ENCODE measurements around the gene ANKRD13C. TPM values are rescaled to one million over a fixed set of nuclear protein-coding genes. Genes with fewer than 3 reads are reported as not detected.

ANKRD13C gene
- polyA plus RNA-seq, 1 of the 3 experiments (the other 2 are of a cell fraction), result 5.2 TPM

- CTCF ChIA-PET, result no interaction called here
- H3K36me3 ChIP-seq (replicated peaks in 1 of 2; ENCODE audit: control insufficient read depth in 1 of 2, insufficient read depth in 2 of 2, low read length in 1 of 2), result peaks cover 16 to 47% of the 10 kb centered on the region in 2 experiments
- no peak for DNase-seq
Measured at GRCh38 chr1:70277875-70278274, 76.6 kb downstream of the ANKRD13C start.

DNA sequence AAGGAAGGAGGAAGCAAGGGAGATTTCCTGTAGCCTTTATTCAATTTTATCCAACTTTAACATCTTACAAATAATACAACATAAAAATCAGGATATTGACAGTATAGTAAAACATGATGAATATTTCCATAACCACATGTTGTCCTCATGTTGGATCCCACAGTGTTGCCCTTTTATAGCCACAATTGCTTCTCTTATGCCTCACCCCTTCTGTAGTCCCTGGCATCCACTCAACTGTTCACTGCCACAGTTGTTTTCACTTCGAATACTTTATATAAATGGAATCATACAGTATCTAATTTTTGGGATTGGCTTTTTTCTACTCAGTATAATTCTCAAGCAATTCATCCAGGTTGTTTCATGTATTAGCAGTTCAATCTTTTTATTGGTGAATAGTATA is 88.6 kb downstream of the ANKRD13C start:
- no peaks in the 10 kb centered on the region for H3K9me2 ChIP-seq
- no peaks in the 10 kb centered on the region for H3K4me1 ChIP-seq (ENCODE audit: control insufficient read depth in 1 of 2, insufficient read depth in 2 of 2, low read depth in 1 of 2, low read length in 1 of 2)
- no peaks in the 10 kb centered on the region; the same call in 1 of the 2 replicates for H3K9me3 ChIP-seq
- no peaks in the 10 kb centered on the region for H4K20me1 ChIP-seq (ENCODE audit: insufficient read depth)
- H3K79me2 ChIP-seq (ENCODE audit: insufficient read depth), result no peaks in the 10 kb centered on the region; the same call in 1 of the 2 replicates
- H3K9ac ChIP-seq, result no peak overlapping the region
- no peaks in the 10 kb centered on the region for H3K27me3 ChIP-seq (ENCODE audit: insufficient read depth)
- H3K27ac ChIP-seq (ENCODE audit: low read depth in 2 of 2, low read length in 1 of 2), result no peak overlapping the region
- no peak overlapping the region for H3K4me3 ChIP-seq (ENCODE audit: low read depth in 2 of 2, low read length in 1 of 2)
- H3K4me2 ChIP-seq, result no peak overlapping the region
- peaks cover 5% of the 10 kb centered on the region for H3F3A ChIP-seq (replicated peaks; ENCODE audit: insufficient read depth)
- CTCF ChIA-PET, result no interaction called here
- POLR2A ChIA-PET, result no interaction called here
- 95% methylated on average over 1 of the region's 1 CpG for WGBS (ENCODE audit: low lambda C conversion rate)
- TF ChIP-seq TEAD4 (IDR thresholded peaks at IDR 0.05; ENCODE audit: borderline replicate concordance, insufficient read depth) (no peak), RAD21 (IDR thresholded peaks at IDR 0.05; ENCODE audit: low read length) (no peak), RFX5 (IDR thresholded peaks at IDR 0.05; ENCODE audit: low read length) (no peak), TAF1 (IDR thresholded peaks at IDR 0.05; ENCODE audit: borderline replicate concordance, low read depth, low read length) (no peak), JUND (IDR thresholded peaks at IDR 0.05) (no peak), GABPA (IDR thresholded peaks at IDR 0.05; ENCODE audit: low read depth) (no peak), RCOR1 (IDR thresholded peaks at IDR 0.05; ENCODE audit: low read length) (no peak), NFIC (IDR thresholded peaks at IDR 0.05; ENCODE audit: borderline replicate concordance) (no peak), ZBTB33 (IDR thresholded peaks at IDR 0.05; ENCODE audit: borderline replicate concordance, low read depth) (no peak), USF1 (IDR thresholded peaks at IDR 0.05; ENCODE audit: borderline replicate concordance, low read depth) (no peak), EZH2phosphoT487 (IDR thresholded peaks at IDR 0.05; ENCODE audit: borderline replicate concordance, low read depth) (no peak), CTCF (IDR thresholded peaks at IDR 0.05) (no peak), MEF2A (IDR thresholded peaks at IDR 0.05; ENCODE audit: borderline replicate concordance, low read depth) (no peak)
- H3K36me3 ChIP-seq (replicated peaks in 1 of 2; ENCODE audit: control insufficient read depth in 1 of 2, insufficient read depth in 2 of 2, low read length in 1 of 2), result peaks cover 30 to 77% of the 10 kb centered on the region in 2 experiments
- DNase-seq, result no peak
- no peak overlapping the region for H2AFZ ChIP-seq (ENCODE audit: low read depth)

More at GRCh38 chr1:70277875-70278274, 76.6 kb downstream of the ANKRD13C start:
- H3K9me3 ChIP-seq, result no peaks in the 10 kb centered on the region
- WGBS (ENCODE audit: low lambda C conversion rate), result 93% methylated on average over 5 of the region's 5 CpGs
- no peaks in the 10 kb centered on the region for H3K27me3 ChIP-seq (ENCODE audit: insufficient read depth)
- no peak overlapping the region for H2AFZ ChIP-seq (ENCODE audit: low read depth)
- no peak overlapping the region for H3K27ac ChIP-seq (ENCODE audit: low read depth in 2 of 2, low read length in 1 of 2)
- H3K4me2 ChIP-seq, result no peak overlapping the region
- H3K79me2 ChIP-seq (ENCODE audit: insufficient read depth), result peaks cover 13% of the 10 kb centered on the region
- no peaks in the 10 kb centered on the region for H4K20me1 ChIP-seq (ENCODE audit: insufficient read depth)
- no peak overlapping the region for H3K4me3 ChIP-seq (ENCODE audit: low read depth in 2 of 2, low read length in 1 of 2)
- TF ChIP-seq PBX3 (IDR thresholded peaks at IDR 0.05) (no peak), SIN3A (IDR thresholded peaks at IDR 0.05; ENCODE audit: borderline replicate concordance, low read depth, low read length) (no peak)
- TF ChIP-seq, protein P1, sequence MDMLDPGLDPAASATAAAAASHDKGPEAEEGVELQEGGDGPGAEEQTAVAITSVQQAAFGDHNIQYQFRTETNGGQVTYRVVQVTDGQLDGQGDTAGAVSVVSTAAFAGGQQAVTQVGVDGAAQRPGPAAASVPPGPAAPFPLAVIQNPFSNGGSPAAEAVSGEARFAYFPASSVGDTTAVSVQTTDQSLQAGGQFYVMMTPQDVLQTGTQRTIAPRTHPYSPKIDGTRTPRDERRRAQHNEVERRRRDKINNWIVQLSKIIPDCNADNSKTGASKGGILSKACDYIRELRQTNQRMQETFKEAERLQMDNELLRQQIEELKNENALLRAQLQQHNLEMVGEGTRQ (IDR thresholded peaks at IDR 0.05; ENCODE audit: borderline replicate concordance, low read depth, low read length), result no peak
- no peak overlapping the region for H3K9ac ChIP-seq
- no peaks in the 10 kb centered on the region for H3K4me1 ChIP-seq (ENCODE audit: control insufficient read depth in 1 of 2, insufficient read depth in 2 of 2, low read depth in 1 of 2, low read length in 1 of 2)
- H3F3A ChIP-seq (replicated peaks; ENCODE audit: insufficient read depth), result peaks cover 3% of the 10 kb centered on the region
- POLR2A ChIA-PET, result no interaction called here
- H3K9me2 ChIP-seq, result no peaks in the 10 kb centered on the region
